Ecto neural progenitor cell (in vitro differentiated cells): ENCODE results near the gene TENM4.
"Not testable (repeated sequence)": the region's sequence is repeated elsewhere in the genome, so short reads cannot be mapped to it uniquely, and the experiment has no call there.

ENCODE experiments used
- DNase-seq: peaks from one replicate; pipeline ENCODE4 v3.0.0-alpha.2; 2018; ENCODE audit warnings: low spot score

TENM4 gene

GRCh38 chr11:78642979-78643675 lies 797.7 kb downstream of the TENM4 start:
- no peak for DNase-seq

GRCh38 chr11:78641541-78641940 lies 799.3 kb downstream of the TENM4 start:
- no peak for DNase-seq

GRCh38 chr11:78638704-78639380 lies 802.0 kb downstream of the TENM4 start:
- DNase-seq, result no peak

GRCh38 chr11:78637527-78637926 lies 803.3 kb downstream of the TENM4 start:
- DNase-seq, result not testable (repeated sequence)

GRCh38 chr11:78635814-78636506 lies 804.9 kb downstream of the TENM4 start:
- DNase-seq, result no peak

GRCh38 chr11:78633516-78634310 lies 807.1 kb downstream of the TENM4 start:
- DNase-seq, result no peak

- no peak for DNase-seq
Observed at GRCh38 chr11:78630561-78631303, 810.1 kb downstream of the TENM4 start.

- DNase-seq, result no peak
Observed at GRCh38 chr11:78630155-78630554, 810.7 kb downstream of the TENM4 start.

GRCh38 chr11:78622666-78623065 lies 818.2 kb downstream of the TENM4 start:
- DNase-seq, result no peak

GRCh38 chr11:78620159-78620558 lies 820.7 kb downstream of the TENM4 start:
- DNase-seq, result no peak

- DNase-seq, result no peak
Observed at GRCh38 chr11:78615724-78616123, 825.1 kb downstream of the TENM4 start.

- no peak for DNase-seq
Observed at GRCh38 chr11:78613378-78613813, 827.4 kb downstream of the TENM4 start.

GRCh38 chr11:78612721-78613377 lies 828.0 kb downstream of the TENM4 start:
- DNase-seq, result no peak

GRCh38 chr11:78609321-78609720 lies 831.5 kb downstream of the TENM4 start:
- DNase-seq, result not testable (repeated sequence)

GRCh38 chr11:78607696-78608095 lies 833.1 kb downstream of the TENM4 start:
- no peak for DNase-seq

GRCh38 chr11:78606667-78607066 lies 834.2 kb downstream of the TENM4 start:
- no peak for DNase-seq

- DNase-seq, result no peak
Observed at GRCh38 chr11:78605296-78605695, 835.5 kb downstream of the TENM4 start.

- no peak for DNase-seq
Observed at GRCh38 chr11:78603792-78604191, 837.0 kb downstream of the TENM4 start.
